Activated CD4-positive, alpha-beta T cell treated with anti-CD3 and anti-CD28 coated beads, Interleukin-2, amount 50 U/mL, for 24 hours (primary cell): ENCODE data around the gene SRGAP2B.
"Not testable (repeated sequence)": the region's sequence is repeated elsewhere in the genome, so short reads cannot be mapped to it uniquely, and the experiment has no call there.

Experiments used
- DNase-seq, 2 donors: peaks; one replicate each; pipeline ENCODE4 v3.0.0-alpha.2; 2020; ENCODE audit warnings: low read depth in 1 of 2, low spot score in 1 of 2

Gene SRGAP2B

GRCh38 chr1:145047553-145047952, 47.6 kb downstream of the SRGAP2B start:
- DNase-seq: not testable (repeated sequence)

GRCh38 chr1:145045571-145046273, 49.4 kb downstream of the SRGAP2B start:
- not testable (repeated sequence) for DNase-seq

- DNase-seq: not testable (repeated sequence)
These were observed 53.6 kb downstream of the SRGAP2B start for GRCh38 chr1:145041519-145041918.

GRCh38 chr1:145036019-145036418, 59.1 kb downstream of the SRGAP2B start:
- DNase-seq: not testable (repeated sequence)

GRCh38 chr1:145033523-145033922, 61.6 kb downstream of the SRGAP2B start:
- DNase-seq: not testable (repeated sequence)

- DNase-seq: not testable (repeated sequence)
These were observed 67.9 kb downstream of the SRGAP2B start for GRCh38 chr1:145027251-145027650.

- DNase-seq: not testable (repeated sequence)
These were observed 69.8 kb downstream of the SRGAP2B start for GRCh38 chr1:145025286-145025685.

GRCh38 chr1:145022259-145022658, 72.9 kb downstream of the SRGAP2B start:
- not testable (repeated sequence) for DNase-seq

- not testable (repeated sequence) for DNase-seq
These were observed 73.4 kb downstream of the SRGAP2B start for GRCh38 chr1:145021749-145022148.

GRCh38 chr1:145019709-145020108, 75.4 kb downstream of the SRGAP2B start:
- not testable (repeated sequence) for DNase-seq

GRCh38 chr1:145017725-145018124, 77.4 kb downstream of the SRGAP2B start:
- not testable (repeated sequence) for DNase-seq

- DNase-seq: not testable (repeated sequence)
These were observed 78.7 kb downstream of the SRGAP2B start for GRCh38 chr1:145016492-145016862.

- DNase-seq: not testable (repeated sequence)
These were observed 79.2 kb downstream of the SRGAP2B start for GRCh38 chr1:145015744-145016491.

- DNase-seq: not testable (repeated sequence)
These were observed 81.8 kb downstream of the SRGAP2B start for GRCh38 chr1:145013353-145013752.

GRCh38 chr1:145011811-145012210, 83.3 kb downstream of the SRGAP2B start:
- DNase-seq: not testable (repeated sequence)

GRCh38 chr1:145010580-145010979, 84.5 kb downstream of the SRGAP2B start:
- not testable (repeated sequence) for DNase-seq

GRCh38 chr1:145009928-145010327, 85.2 kb downstream of the SRGAP2B start:
- DNase-seq: not testable (repeated sequence)

GRCh38 chr1:145008388-145008787, 86.7 kb downstream of the SRGAP2B start:
- not testable (repeated sequence) for DNase-seq

GRCh38 chr1:145005142-145005541, 90.0 kb downstream of the SRGAP2B start:
- DNase-seq: not testable (repeated sequence)

- not testable (repeated sequence) for DNase-seq
These were observed 93.7 kb downstream of the SRGAP2B start for GRCh38 chr1:145001381-145001780.

- DNase-seq: not testable (repeated sequence)
These were observed 94.3 kb downstream of the SRGAP2B start for GRCh38 chr1:145000743-145001326.
